Spleen (tissue), 7 donors: ENCODE measurements around the gene COTL1.

Experiments used
- POLR2A ChIP-seq, 3 donors: fragments of 450-650 bp; IDR thresholded peaks; one replicate each; pipeline ENCODE4 v1.5.1; 2017; ENCODE audit warnings: antibody characterized with exemption in 3 of 3, mild to moderate bottlenecking in 1 of 3
- POLR2AphosphoS5 ChIP-seq, 3 donors: sonication (generic); formaldehyde crosslinking; IDR thresholded peaks; one replicate each; pipeline ENCODE4 v1.5.1; 2017; ENCODE audit warnings: antibody characterized with exemption in 3 of 3
- TF ChIP-seq, protein P1 (sequence below), 11 experiments: fragments of 200-600 bp in 7 of 11; fragments of 450-650 bp in 4 of 11; sonication (generic) in 4 of 11; IDR thresholded peaks in 8 of 11; conservative IDR thresholded peaks in 3 of 11; 1 replicate in 7 of 11; 2 replicates in 4 of 11; pipeline versions ENCODE4 v1.4.0 to v1.8.0; 2016 to 2021; ENCODE audit warnings: antibody characterized with exemption in 11 of 11, inconsistent platforms in 4 of 11, mild to moderate bottlenecking in 1 of 11
- donor health status: DM: no; HTN: no; CAD: no; lungs with moderate emphysema.
- donor health status: DM: no; HTN: no; CAD: no.
- donor health status: DM: no; HTN: no; CAD: no.

DNA sequence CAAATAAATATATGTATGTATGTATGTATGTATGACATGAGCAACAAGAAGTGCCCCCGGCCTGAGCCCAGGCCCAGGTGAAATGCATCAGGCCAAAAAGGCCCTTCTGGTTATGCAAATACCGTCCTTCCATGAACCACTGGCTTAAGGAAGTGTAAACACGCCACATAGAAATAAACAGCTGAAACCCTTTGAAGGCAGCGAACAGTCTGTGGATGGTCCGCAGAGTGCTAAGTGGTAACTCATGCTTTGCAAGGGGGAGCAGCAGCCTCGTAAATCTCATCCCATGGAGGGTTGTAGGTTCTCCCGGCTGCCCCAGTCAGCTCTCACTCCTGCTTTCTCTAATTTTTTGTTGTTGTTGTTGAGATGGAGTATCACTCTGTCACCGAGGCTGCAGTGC is 36.7 kb downstream of the COTL1 start:
- TF ChIP-seq, protein P1, sequence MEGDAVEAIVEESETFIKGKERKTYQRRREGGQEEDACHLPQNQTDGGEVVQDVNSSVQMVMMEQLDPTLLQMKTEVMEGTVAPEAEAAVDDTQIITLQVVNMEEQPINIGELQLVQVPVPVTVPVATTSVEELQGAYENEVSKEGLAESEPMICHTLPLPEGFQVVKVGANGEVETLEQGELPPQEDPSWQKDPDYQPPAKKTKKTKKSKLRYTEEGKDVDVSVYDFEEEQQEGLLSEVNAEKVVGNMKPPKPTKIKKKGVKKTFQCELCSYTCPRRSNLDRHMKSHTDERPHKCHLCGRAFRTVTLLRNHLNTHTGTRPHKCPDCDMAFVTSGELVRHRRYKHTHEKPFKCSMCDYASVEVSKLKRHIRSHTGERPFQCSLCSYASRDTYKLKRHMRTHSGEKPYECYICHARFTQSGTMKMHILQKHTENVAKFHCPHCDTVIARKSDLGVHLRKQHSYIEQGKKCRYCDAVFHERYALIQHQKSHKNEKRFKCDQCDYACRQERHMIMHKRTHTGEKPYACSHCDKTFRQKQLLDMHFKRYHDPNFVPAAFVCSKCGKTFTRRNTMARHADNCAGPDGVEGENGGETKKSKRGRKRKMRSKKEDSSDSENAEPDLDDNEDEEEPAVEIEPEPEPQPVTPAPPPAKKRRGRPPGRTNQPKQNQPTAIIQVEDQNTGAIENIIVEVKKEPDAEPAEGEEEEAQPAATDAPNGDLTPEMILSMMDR (IDR thresholded peaks at IDR 0.05 in 8 of 11, conservative IDR thresholded peaks at IDR 0.05 in 3 of 11), result no peak
- TF ChIP-seq POLR2A (IDR thresholded peaks at IDR 0.05) (no peak), POLR2AphosphoS5 (IDR thresholded peaks at IDR 0.05) (no peak)
